GM23338 (cell line): ENCODE measurements around the gene RASA3. TPM values are rescaled to one million over a fixed set of nuclear protein-coding genes. Genes with fewer than 3 reads are reported as not detected.

Experiments used
- ATAC-seq: fragments of 200-7000 bp; cut with Tn5 transposase; 3 replicates; pipeline ENCODE4 v1.9.1; 2020
- DNase-seq: peaks from one replicate; pipeline ENCODE4 v3.0.0-alpha.2; 2015; ENCODE audit warnings: low spot score
- H2AFZ ChIP-seq: fragments of 200-600 bp; sonication (generic); 2 replicates; pipeline ENCODE4 v1.8.0; 2016; ENCODE audit warnings: antibody characterized with exemption, mild to moderate bottlenecking, moderate library complexity
- H3F3A ChIP-seq: fragments of 200-600 bp; sonication (generic); replicated peaks from 2 replicates; pipeline ENCODE4 v1.8.0; 2017; ENCODE audit warnings: antibody characterized with exemption, mixed run types, low read depth
- H3K27ac ChIP-seq: fragments of 200-600 bp; sonication (generic); 2 replicates; pipeline ENCODE4 v1.6.1; 2016; ENCODE audit warnings: low read depth
- H3K27me3 ChIP-seq: fragments of 200-600 bp; sonication (generic); 2 replicates; pipeline ENCODE4 v1.8.0; 2016; ENCODE audit warnings: mild to moderate bottlenecking, mixed run types, moderate library complexity; ENCODE audit not compliant: insufficient read depth
- H3K36me3 ChIP-seq: fragments of 200-600 bp; sonication (generic); 2 replicates; pipeline ENCODE4 v1.8.0; 2016; ENCODE audit warnings: mild to moderate bottlenecking; ENCODE audit not compliant: insufficient read depth
- H3K4me1 ChIP-seq: fragments of 200-600 bp; sonication (generic); 2 replicates; pipeline ENCODE4 v1.8.0; 2016; ENCODE audit warnings: mild to moderate bottlenecking, moderate library complexity; ENCODE audit not compliant: insufficient read depth
- H3K4me2 ChIP-seq: fragments of 200-600 bp; sonication (generic); 2 replicates; pipeline ENCODE4 v1.7.1; 2017; ENCODE audit warnings: mixed run types
- H3K4me3 ChIP-seq: fragments of 200-600 bp; sonication (generic); 2 replicates; pipeline ENCODE4 v1.6.1; 2016; ENCODE audit warnings: mixed run types
- H3K79me2 ChIP-seq: fragments of 200-600 bp; sonication (generic); replicated peaks from 2 replicates; pipeline ENCODE4 v1.8.0; 2017; ENCODE audit warnings: mild to moderate bottlenecking; ENCODE audit not compliant: insufficient read depth
- H3K9me2 ChIP-seq: fragments of 200-600 bp; sonication (generic); 2 replicates; pipeline ENCODE4 v1.8.0; 2017; ENCODE audit not compliant: insufficient read depth
- H4K20me1 ChIP-seq: fragments of 200-600 bp; sonication (generic); replicated peaks from 2 replicates; pipeline ENCODE4 v1.8.0; 2017; ENCODE audit warnings: mild to moderate bottlenecking; ENCODE audit not compliant: insufficient read depth
- H3K27ac Mint-ChIP-seq: 2 replicates; pipeline ENCODE4 v1.8.0; 2020; ENCODE audit warnings: inconsistent platforms, mild to moderate bottlenecking, moderate library complexity, mixed read lengths
- H3K27me3 Mint-ChIP-seq: 3 replicates; pipeline ENCODE4 v1.8.0; 2022; ENCODE audit warnings: low read depth, mild to moderate bottlenecking, moderate library complexity, mixed read lengths, inconsistent platforms; ENCODE audit not compliant: insufficient read depth, poor library complexity
- H3K36me3 Mint-ChIP-seq: 3 replicates; pipeline ENCODE4 v1.8.0; 2021; ENCODE audit warnings: low read depth, mild to moderate bottlenecking, inconsistent platforms, moderate library complexity, mixed read lengths
- H3K4me1 Mint-ChIP-seq: 3 replicates; pipeline ENCODE4 v1.8.0; 2020; ENCODE audit warnings: mild to moderate bottlenecking, inconsistent platforms, mixed read lengths
- H3K4me3 Mint-ChIP-seq: 3 replicates; pipeline ENCODE4 v1.8.0; 2021; ENCODE audit warnings: moderate library complexity, mild to moderate bottlenecking, inconsistent platforms, mixed read lengths
- H3K9me3 Mint-ChIP-seq: 3 replicates; pipeline ENCODE4 v1.8.0; 2020; ENCODE audit warnings: moderate library complexity, mild to moderate bottlenecking, inconsistent platforms, mixed read lengths
- CREB1 ChIP-seq: fragments of 250-450 bp; sonication (Bioruptor Pico); IDR thresholded peaks from 2 replicates; pipeline ENCODE4 v1.5.0; 2020; ENCODE audit warnings: low read depth, mild to moderate bottlenecking, moderate library complexity
- ETS1 ChIP-seq: IDR thresholded peaks from 2 replicates; pipeline ENCODE4 v1.6.1; 2016; ENCODE audit warnings: antibody characterized with exemption
- EZH2 ChIP-seq: fragments of 200-600 bp; sonication (generic); IDR thresholded peaks from one replicate; pipeline ENCODE4 v1.8.0; 2017; ENCODE audit warnings: antibody characterized with exemption, mild to moderate bottlenecking, low read depth; ENCODE audit not compliant: unreplicated experiment
- NANOG ChIP-seq: IDR thresholded peaks from 2 replicates; pipeline ENCODE4 v1.6.1; 2016; ENCODE audit warnings: antibody characterized with exemption, borderline replicate concordance
- POLR2AphosphoS5 ChIP-seq: IDR thresholded peaks from 2 replicates; pipeline ENCODE4 v1.6.1; 2016; ENCODE audit warnings: antibody characterized with exemption, low read depth
- REST ChIP-seq: IDR thresholded peaks from one replicate; pipeline ENCODE4 v1.6.1; 2018; ENCODE audit warnings: antibody characterized with exemption; ENCODE audit not compliant: unreplicated experiment
- STAT1 ChIP-seq: IDR thresholded peaks from one replicate; pipeline ENCODE4 v1.6.1; 2016; ENCODE audit warnings: antibody characterized with exemption; ENCODE audit not compliant: unreplicated experiment
- polyA plus RNA-seq: library from polyadenylated mRNA; unstranded; fragments of >200 nt; fragmentation: Nextera tagmentation; extraction: Ambion mirVana; gene quantifications from 2 replicates; pipeline ENCODE4 v1.2.1, GENCODE V29; 2016
- total RNA-seq: library from RNA; depleted of rRNA; stranded (reverse); fragments of >200 nt; shearing (Covaris generic); gene quantifications from 2 replicates; pipeline ENCODE4 v1.2.3, GENCODE V29; 2014

Gene RASA3
- total and polyA plus RNA-seq, 2 experiments from 2014 or later, result 11.2 to 20.7 TPM

GRCh38 chr13:114087430-114087829, 45.0 kb downstream of the RASA3 start (continued):
- TF ChIP-seq REST (no peak), CREB1 (CRISPR knock-in tag) (no peak), STAT1 (no peak), POLR2AphosphoS5 (no peak), ETS1 (no peak), NANOG (no peak)

GRCh38 chr13:114082849-114083645, 49.4 kb downstream of the RASA3 start:
- Histone ChIP-seq H2AFZ (no peak overlapping the region), H3K9me2 (no peaks in the 10 kb centered on the region), H3K79me2 (peaks cover 32% of the 10 kb centered on the region), H3K4me3 (no peak overlapping the region), H3K27ac (no peak overlapping the region), H3K27me3 (no peaks in the 10 kb centered on the region), H3K4me1 (no peaks in the 10 kb centered on the region; the same call in 1 of the 2 replicates), H3K4me2 (no peak overlapping the region), H3F3A (no peaks in the 10 kb centered on the region), H4K20me1 (0 out of 2 replicates have a peak, but pooled peaks cover 3% of the 10 kb centered on the region), H3K36me3 (no peaks in the 10 kb centered on the region)
- Mint-ChIP-seq H3K9me3 (peaks cover 10% of the 10 kb centered on the region; the same call in 1 of the 3 replicates), H3K27me3 (peaks cover 18% of the 10 kb centered on the region), H3K36me3 (peaks cover 18% of the 10 kb centered on the region), H3K4me1 (peaks cover 4% of the 10 kb centered on the region; the same call in 2 of the 3 replicates), H3K4me3 (no peak overlapping the region), H3K27ac (no peak overlapping the region; the same call in 1 of the 2 replicates)
- DNase-seq, result no peak
- ATAC-seq, result no peak
- TF ChIP-seq EZH2, result no peak
